HG02642 (cell line): ENCODE results near the gene SFT2D1.

Experiments used
- ATAC-seq: cut with Tn5 transposase; IDR thresholded peaks from one replicate; pipeline ENCODE4 v1.9.1; 2021; ENCODE audit warnings: mild to moderate bottlenecking; ENCODE audit not compliant: unreplicated experiment, poor library complexity

The SFT2D1 gene

DNA sequence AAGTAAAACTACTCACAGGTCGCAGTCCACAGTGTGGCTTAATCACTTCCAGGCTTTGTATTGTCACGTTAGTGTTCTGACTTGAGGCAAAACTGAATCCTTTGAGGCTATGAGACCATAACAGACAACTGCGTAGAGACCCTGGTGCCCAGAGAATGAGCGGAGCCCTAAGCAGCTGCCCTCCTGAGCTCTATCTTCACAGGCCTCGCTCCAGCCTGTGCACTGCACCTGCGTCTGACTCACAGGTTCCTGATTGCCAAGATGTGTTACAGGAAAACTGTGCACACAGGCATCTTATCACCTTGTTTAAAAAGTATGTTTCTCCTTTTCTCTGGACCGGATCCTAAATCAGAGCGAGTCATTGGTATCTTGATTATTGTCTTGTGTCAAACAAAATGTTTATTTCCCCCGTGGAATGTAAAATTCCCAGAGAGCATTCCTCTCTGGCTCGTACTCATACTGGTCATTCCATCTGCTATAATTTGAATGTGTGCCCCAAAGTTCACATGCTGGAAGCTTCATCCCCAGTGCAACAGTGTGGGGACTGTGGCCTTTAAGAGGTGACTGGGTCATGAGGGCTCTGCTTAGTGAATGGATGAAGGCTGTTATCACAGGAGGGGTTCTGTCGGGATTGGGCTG lies 59.8 kb downstream of the SFT2D1 start:
- no peak for ATAC-seq

DNA sequence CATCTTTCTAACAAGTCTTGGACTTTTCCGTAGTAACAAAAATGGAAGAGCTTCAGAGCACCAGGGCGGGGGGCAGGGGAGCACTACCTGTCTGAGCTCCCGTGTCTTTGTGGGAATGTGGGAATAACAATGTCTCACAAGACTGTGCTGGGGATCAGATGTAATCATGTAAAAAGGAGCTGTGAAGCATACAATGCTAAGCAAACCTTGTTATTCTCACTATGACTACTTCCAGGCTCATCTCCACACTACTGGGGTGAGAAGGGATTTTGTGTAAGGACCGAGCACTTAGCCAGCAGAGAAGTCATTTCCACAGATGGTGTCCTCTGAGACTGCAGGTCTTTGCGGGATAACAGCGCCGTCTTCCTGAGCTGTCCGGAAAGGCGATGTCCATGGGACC lies 61.2 kb downstream of the SFT2D1 start:
- ATAC-seq: peak; percentile 50

DNA sequence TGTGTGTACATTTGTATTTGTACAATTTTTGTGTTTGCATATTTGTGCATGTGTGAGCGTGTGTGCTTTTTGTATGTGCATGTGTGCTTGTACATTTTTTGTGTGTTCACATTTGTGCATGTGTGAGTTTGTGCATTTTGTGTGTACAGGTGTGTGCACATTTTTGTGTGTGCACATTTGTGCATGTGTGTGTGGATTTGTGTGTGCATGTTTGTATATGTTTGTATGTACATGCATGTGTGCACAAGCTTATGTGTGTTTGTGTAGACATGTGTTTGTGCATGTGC lies 63.0 kb downstream of the SFT2D1 start:
- ATAC-seq: no peak

DNA sequence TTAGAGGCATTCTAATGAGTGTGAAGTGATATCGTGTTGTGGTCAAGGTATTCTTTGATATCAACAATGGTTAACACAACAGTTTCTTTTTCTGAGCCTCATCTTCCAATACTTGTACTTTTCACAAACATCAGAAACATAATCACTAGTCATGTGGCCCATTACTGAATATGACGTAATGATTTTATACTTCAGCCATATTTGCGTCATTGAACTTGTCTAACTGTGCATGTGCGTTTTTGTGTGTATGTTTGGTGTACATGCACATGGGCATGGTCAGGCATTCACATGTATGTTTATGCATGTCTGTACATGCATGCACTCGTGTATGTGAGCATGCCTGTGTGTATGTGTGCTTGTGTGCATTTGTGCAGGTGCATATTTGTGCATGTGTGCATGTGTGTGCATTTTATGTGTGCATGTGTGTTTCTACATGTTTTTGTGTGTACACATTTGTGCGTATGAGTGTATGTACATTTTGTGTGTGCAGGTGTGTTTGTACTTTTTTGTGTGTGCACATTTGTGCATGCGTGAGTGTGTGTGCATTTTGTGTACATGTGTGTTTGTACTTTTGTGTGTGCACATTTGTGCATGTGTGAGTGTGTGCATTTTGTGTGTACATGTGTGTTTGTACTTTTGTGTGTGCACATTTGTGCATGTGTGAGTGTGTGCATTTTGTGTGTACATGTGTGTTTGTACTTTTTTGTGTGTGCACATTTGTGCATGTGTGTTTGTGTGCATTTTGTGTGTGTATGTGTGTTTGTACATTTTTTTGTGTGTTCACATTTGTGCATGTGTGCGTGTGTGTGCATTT lies 63.6 kb downstream of the SFT2D1 start:
- no peak for ATAC-seq

DNA sequence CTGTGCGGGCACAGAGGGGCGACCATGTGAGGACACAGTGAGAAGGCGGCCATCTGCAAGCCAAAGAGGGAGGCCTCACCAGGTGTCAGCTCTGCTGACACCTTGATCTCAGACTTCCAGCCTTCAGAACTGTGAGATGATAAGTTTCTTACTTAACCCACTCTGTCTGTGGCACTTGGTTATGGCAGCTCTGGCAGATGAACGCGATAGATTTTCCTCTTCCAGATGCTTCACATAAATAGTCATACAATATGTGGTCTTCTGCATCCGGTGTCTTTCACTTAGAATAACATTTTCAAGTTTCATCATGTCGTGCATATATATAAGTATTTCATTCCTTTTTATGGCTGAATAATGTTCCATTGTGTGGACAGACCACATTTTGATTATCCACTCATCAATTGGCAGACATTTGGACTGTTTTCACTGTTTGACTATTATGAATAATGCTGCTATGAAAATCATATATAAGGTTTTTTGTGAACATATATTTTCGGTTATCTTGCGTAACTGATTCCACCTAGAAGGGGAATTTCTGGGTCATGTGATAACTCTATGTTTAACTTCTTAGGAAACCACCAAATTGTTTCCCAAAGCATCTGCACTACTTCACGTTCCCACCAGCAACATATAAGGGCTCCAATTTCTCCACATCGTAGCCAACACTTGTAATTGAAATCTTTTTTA lies 64.3 kb downstream of the SFT2D1 start:
- ATAC-seq: peak; percentile 35

DNA sequence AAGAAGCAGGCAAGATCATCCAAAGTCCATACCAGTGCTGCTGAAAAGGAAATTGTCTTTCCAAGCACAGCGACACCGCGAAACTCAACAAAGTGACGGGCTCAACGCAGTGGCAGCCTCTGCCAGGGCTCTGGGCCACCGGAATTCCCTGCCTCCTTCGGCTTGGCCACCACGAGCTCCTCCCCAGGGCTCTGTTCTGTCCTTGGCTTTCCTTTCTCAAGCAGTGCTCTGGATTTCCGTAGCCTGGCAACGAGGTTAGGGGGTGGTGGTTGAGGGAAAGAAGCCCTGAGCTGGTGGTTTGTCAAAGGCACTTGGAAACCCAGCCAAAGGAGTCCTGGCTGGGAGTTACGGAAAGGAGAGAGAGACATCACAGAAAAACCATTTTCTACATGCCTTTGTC lies 65.3 kb downstream of the SFT2D1 start:
- no peak for ATAC-seq

DNA sequence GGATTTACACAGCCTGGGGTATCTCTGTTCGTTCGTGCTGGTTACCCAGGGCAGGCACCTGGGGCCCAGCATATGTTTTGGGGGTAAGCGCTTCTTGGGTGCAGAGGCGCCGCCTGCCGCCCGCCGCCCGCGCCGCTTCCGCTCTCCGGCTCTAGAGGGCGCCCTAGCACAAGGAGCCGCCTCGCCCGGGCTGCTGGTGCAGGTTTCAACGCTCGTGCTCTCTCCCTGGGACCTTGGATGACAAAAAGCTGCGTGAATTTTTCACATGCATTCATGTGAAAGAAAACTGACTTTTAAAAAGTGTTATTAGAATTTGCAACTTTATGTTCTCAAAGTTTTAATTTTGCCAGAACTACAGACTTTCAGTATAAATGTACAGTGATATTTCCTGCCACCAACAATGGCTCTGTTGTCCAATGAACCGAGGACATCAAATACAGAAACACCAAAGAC lies 66.6 kb downstream of the SFT2D1 start:
- peak; percentile 76 for ATAC-seq

DNA sequence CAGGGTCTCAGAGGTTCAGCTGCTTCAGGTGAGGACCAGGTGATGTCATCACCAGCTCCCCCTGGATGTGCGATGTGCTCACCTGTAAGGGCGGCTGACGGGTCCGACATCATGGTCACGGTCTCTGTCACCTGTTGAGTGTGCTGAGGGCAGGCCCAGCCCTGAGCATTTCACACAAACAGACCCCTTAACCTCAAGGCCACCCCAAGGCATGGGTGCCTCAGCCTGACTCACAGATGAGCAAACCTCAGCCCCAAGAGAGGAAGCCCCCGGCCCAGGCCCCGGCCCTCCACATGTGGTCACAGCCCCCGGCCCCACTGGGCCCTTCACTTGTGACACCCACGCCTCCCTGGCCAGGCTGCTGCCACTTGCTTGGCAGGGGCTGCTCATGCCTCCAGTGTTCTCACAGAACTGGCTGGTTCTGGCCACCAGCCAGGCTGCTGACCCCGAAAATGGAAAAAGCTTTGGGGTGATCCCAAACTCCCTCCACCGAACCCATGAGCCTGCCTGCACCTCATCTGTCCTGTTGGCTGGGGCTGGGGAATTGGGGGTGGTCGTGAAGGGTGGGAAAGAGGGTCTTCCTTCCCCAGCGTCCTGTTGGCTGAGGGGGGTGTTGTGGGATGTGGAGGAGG lies 67.5 kb downstream of the SFT2D1 start:
- ATAC-seq: no peak

DNA sequence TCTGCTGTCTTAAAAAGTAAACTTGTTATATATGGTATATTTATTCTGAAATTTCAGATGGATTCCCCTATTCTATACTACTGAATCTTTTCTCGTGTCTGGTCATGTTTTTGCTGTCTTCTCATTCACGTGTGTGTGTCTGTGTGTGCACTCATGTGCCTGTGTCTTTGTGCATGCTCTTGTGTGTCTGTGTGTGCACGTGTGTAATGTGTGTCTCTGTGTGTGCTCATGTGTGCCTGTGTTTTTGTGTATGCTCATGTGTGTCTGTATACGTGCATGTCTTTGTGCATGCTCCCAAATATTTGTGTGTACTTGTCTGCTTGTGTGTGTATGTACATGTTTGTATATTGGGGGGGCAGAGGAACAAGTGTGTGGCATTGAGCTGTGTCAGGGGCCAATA lies 68.2 kb downstream of the SFT2D1 start:
- no peak for ATAC-seq

DNA sequence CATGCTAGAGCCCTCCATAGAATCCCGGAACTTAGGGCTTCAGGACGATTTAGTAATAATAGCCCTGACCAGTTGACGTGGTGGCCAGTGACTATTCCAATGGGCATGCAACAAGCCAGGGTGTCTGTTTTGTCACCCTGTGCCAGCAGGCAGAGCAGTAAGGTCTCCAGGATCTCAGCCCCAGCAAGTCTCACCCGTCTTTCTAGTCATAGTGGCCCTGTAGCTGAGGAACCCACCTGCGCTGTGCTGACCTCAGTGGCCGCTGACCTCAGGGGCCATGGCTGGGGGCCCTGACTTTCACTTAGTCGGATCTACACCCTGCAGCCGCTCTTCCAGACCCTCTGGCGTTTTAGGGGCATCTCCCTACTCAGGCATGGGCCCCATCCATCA lies 71.0 kb downstream of the SFT2D1 start:
- ATAC-seq: no peak

DNA sequence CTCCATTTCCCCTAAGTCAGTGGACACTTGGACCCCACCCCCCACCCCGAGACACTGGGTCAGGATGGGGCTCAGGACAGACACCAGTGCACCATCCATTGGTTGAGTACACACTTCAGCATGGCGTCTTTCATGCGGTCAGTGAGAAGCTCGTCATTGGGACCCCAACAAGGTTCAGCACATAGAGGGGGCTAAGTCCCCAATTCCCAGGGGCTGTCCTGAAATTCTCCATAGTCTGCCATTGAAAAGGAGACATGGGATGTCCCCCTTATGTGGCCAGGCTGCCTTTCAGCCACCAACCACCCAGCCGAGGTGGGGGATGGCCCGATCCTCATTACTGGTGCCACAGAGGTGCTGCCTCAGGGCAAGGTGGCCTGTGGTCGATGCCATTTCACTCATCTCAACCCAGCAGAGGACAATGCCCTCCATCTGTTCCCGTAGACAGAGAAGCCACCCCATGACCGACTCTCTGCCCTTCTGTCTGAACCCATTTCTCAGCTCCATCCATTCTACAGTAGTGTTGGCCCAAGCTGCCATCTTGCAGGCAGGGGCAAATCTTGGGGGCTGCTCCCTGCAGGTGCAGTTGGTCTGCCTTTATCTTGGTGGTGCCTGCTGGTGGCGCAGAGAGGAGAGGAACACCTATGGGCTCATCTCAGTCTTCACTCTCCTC lies 71.5 kb downstream of the SFT2D1 start:
- ATAC-seq: no peak
